HepG2 (cell line): ENCODE results near the gene C16orf89. TPM values are rescaled to one million over a fixed set of nuclear protein-coding genes. Genes with fewer than 3 reads are reported as not detected.

ENCODE experiments used
- ARHGAP35 ChIP-seq: sonication (generic); formaldehyde crosslinking; IDR thresholded peaks from 2 replicates; pipeline ENCODE4 v1.9.0; 2022; ENCODE audit warnings: mild to moderate bottlenecking, inconsistent platforms, moderate library complexity, missing genetic modification reagents, borderline replicate concordance
- ARID3A ChIP-seq: IDR thresholded peaks from 2 replicates; pipeline ENCODE4 v1.6.1; 2012; ENCODE audit warnings: low read depth, low read length, improper control_type of control experiment
- ARID5B ChIP-seq: IDR thresholded peaks from 2 replicates; pipeline ENCODE4 v1.4.0; 2020; ENCODE audit warnings: mild to moderate bottlenecking, missing genetic modification reagents
- DRAP1 ChIP-seq: IDR thresholded peaks from 2 replicates; pipeline ENCODE4 v1.6.1; 2016; ENCODE audit warnings: missing genetic modification reagents, missing compliant biosample characterization
- ELF1 ChIP-seq: sonication (generic); formaldehyde crosslinking; IDR thresholded peaks from 2 replicates; pipeline ENCODE4 v1.4.0; 2020; ENCODE audit warnings: missing genetic modification reagents
- ETS1 ChIP-seq: sonication (generic); formaldehyde crosslinking; IDR thresholded peaks from 2 replicates; pipeline ENCODE4 v1.4.0; 2020; ENCODE audit warnings: missing genetic modification reagents
- HOXA3 ChIP-seq: sonication (generic); formaldehyde crosslinking; IDR thresholded peaks from 2 replicates; pipeline ENCODE4 v1.5.0; 2020; ENCODE audit warnings: missing genetic modification reagents
- MATR3 ChIP-seq: sonication (generic); formaldehyde crosslinking; IDR thresholded peaks from 2 replicates; pipeline ENCODE4 v1.4.0; 2020; ENCODE audit warnings: missing genetic modification reagents
- ZNF281 ChIP-seq: sonication (generic); formaldehyde crosslinking; IDR thresholded peaks from 2 replicates; pipeline ENCODE4 v1.4.0; 2020; ENCODE audit warnings: missing genetic modification reagents, borderline replicate concordance
- ZNF546 ChIP-seq: sonication (generic); formaldehyde crosslinking; conservative IDR thresholded peaks from 2 replicates; pipeline ENCODE4 v1.8.1; 2023; ENCODE audit warnings: mild to moderate bottlenecking, missing genetic modification reagents
- ZNF607 ChIP-seq: sonication (generic); formaldehyde crosslinking; IDR thresholded peaks from 2 replicates; pipeline ENCODE4 v1.5.1; 2020; ENCODE audit warnings: missing genetic modification reagents, mild to moderate bottlenecking, borderline replicate concordance
- polyA plus RNA-seq, 8 experiments: library from polyadenylated mRNA; depleted of rRNA in 3 of 8; stranded (reverse) in 7 of 8; unstranded in 1 of 8; fragments of >200 nt; fragmentation: Illumina TruSeq in 4 of 8; extraction: Trizol in 4 of 8; gene quantifications; 2 replicates each; pipeline versions ENCODE4 v1.2.1 to v1.2.3, GENCODE V29; 2011 to 2016; ENCODE audit warnings: low read depth in 4 of 8, missing spikeins in 1 of 8, mixed read lengths in 1 of 8; ENCODE audit not compliant: insufficient read depth in 1 of 8
- total RNA-seq, 5 experiments: library from RNA; depleted of rRNA; stranded (reverse); fragments of >200 nt; fragmentation: Illumina TruSeq; extraction: Trizol; gene quantifications; 2 replicates each; pipeline ENCODE4 v1.2.3, GENCODE V29; 2016; ENCODE audit warnings: low read depth in 1 of 5

The C16orf89 gene
- total and polyA plus RNA-seq, 2 of the 13 experiments (the other 11 are each of a cell fraction or from before 2014, with no cell fraction given): 1.9 to 3.4 TPM

- TF ChIP-seq ARID5B (CRISPR knock-in tag) (0 out of 2 replicates have a peak, but pooled peaks have one; percentile 25), ARID3A (0 out of 2 replicates have a peak, but pooled peaks have one; percentile 27), ZNF546 (no peak; the same call in 1 of the 2 replicates), ELF1 (peak; percentile 18; the same call in 1 of the 2 replicates), HOXA3 (no peak), DRAP1 (CRISPR knock-in tag) (peak; percentile 36; the same call in 1 of the 2 replicates), ETS1 (CRISPR knock-in tag) (no peak), ZNF607 (CRISPR knock-in tag) (peak; percentile 69; the same call in 1 of the 2 replicates), MATR3 (CRISPR knock-in tag) (no peak), ZNF281 (CRISPR knock-in tag) (peak; percentile 96), ARHGAP35 (CRISPR knock-in tag) (peak; percentile 60; the same call in 1 of the 2 replicates)
Measured at GRCh38 chr16:5036228-5037156, 29.3 kb downstream of the C16orf89 start (continued).
